HepG2 (cell line): Measurements from ENCODE around the gene CNPPD1. TPM values are rescaled to one million over a fixed set of nuclear protein-coding genes. Genes with fewer than 3 reads are reported as not detected.
A peak's percentile ranks its signal among the peaks of the same experiment; 100 is the strongest.

Experiments used
- ATAC-seq: fragments of 200-7000 bp; cut with Tn5 transposase; 3 replicates; pipeline ENCODE4 v1.9.1; 2020; ENCODE audit warnings: mild to moderate bottlenecking, moderate library complexity
- Bru-seq: library from RNA; stranded (reverse); fragments of 400-500 nt; gene quantifications from one replicate; lab custom pipeline; 2021; lab: Mats Ljungman, UMichigan
- BruChase-seq, 2 experiments: library from RNA; stranded (reverse); fragments of 400-500 nt; gene quantifications; one replicate each; lab custom pipeline; 2021; lab: Mats Ljungman, UMichigan
- BruUV-seq: library from RNA; stranded (reverse); fragments of 400-500 nt; replicated peaks from 2 replicates; lab custom pipeline; 2021; lab: Mats Ljungman, UMichigan
- CTCF ChIA-PET: fragments of 300-600 bp; formaldehyde crosslinking; extraction: SDS; loops from one replicate; lab custom pipeline; 2021; ENCODE audit warnings: low total read pairs, inconsistent platforms, low intra/inter-chr PET ratio; lab: Yijun Ruan, JAX
- POLR2A ChIA-PET: fragments of 350-600 bp; sonication (Branson Sonifier 250); formaldehyde crosslinking; loops from one replicate; lab custom pipeline; 2020; ENCODE audit warnings: antibody characterized with exemption, inconsistent platforms; lab: Yijun Ruan, JAX
- DNase-seq: peaks from one replicate; pipeline ENCODE4 v3.0.0-alpha.2; 2015; ENCODE audit warnings: low spot score
- FAIRE-seq: peaks from 3 replicates; lab custom pipeline; 2011; peaks lifted over from hg19 to GRCh38; lab: Jason Lieb, UNC
- H2AFZ ChIP-seq: one replicate; pipeline ENCODE4 v1.6.1; 2011; ENCODE audit warnings: low read length, inconsistent platforms
- H3K27ac ChIP-seq: fragments of 300-600 bp; 3 replicates; pipeline ENCODE4 v1.8.0; 2011; ENCODE audit warnings: mixed run types, mild to moderate bottlenecking, mixed read lengths, low read length, inconsistent platforms; ENCODE audit not compliant: insufficient read depth; ENCODE audit errors: extremely low read length
- H3K27me3 ChIP-seq, 2 experiments: fragments of 200-600 bp in 1 of 2; 2 replicates in 1 of 2; 3 replicates in 1 of 2; pipeline versions ENCODE4 v1.6.0 to v1.8.0; 2011; ENCODE audit warnings: low read length in 2 of 2, mild to moderate bottlenecking in 2 of 2, moderate library complexity in 2 of 2, inconsistent platforms in 1 of 2; ENCODE audit not compliant: insufficient read depth in 2 of 2, control insufficient read depth in 1 of 2
- H3K36me3 ChIP-seq, 2 experiments: fragments of 200-600 bp in 1 of 2; replicated peaks in 1 of 2; 2 replicates in 1 of 2; 3 replicates in 1 of 2; pipeline versions ENCODE4 v1.5.1 to v1.8.0; 2011; ENCODE audit warnings: low read length in 2 of 2, inconsistent platforms in 1 of 2; ENCODE audit not compliant: insufficient read depth in 2 of 2, control insufficient read depth in 1 of 2
- H3K4me1 ChIP-seq: 2 replicates; pipeline ENCODE4 v1.5.1; 2012; ENCODE audit warnings: low read length, inconsistent platforms; ENCODE audit not compliant: insufficient read depth
- H3K4me2 ChIP-seq: 2 replicates; pipeline ENCODE4 v1.6.0; 2011; ENCODE audit warnings: low read depth, low read length, inconsistent platforms
- H3K4me3 ChIP-seq, 3 experiments: fragments of 200-600 bp in 1 of 3; sonication (generic), shearing (Covaris generic) in 1 of 3; replicated peaks in 1 of 3; 2 replicates each; pipeline ENCODE4 v1.5.1; 2011 to 2016; ENCODE audit warnings: low read length in 3 of 3, inconsistent platforms in 2 of 3, low read depth in 2 of 3, mild to moderate bottlenecking in 2 of 3, control low read depth in 1 of 3, mixed read lengths in 1 of 3; ENCODE audit not compliant: insufficient read depth in 1 of 3
- H3K79me2 ChIP-seq: one replicate; pipeline ENCODE4 v1.6.1; 2011; ENCODE audit warnings: low read length, inconsistent platforms; ENCODE audit not compliant: insufficient read depth
- H3K9ac ChIP-seq: 2 replicates; pipeline ENCODE4 v1.6.0; 2011; ENCODE audit warnings: mild to moderate bottlenecking, low read depth, low read length, inconsistent platforms; ENCODE audit not compliant: insufficient read depth
- H3K9me3 ChIP-seq: 2 replicates; pipeline ENCODE4 v1.5.1; 2012; ENCODE audit warnings: mild to moderate bottlenecking, low read length
- H4K20me1 ChIP-seq: 2 replicates; pipeline ENCODE4 v1.6.0; 2011; ENCODE audit warnings: inconsistent platforms, mild to moderate bottlenecking, low read length, moderate library complexity; ENCODE audit not compliant: insufficient read depth
- BRD4 ChIP-seq: sonication (generic); formaldehyde crosslinking; IDR thresholded peaks from 2 replicates; pipeline ENCODE4 v1.4.0; 2020; ENCODE audit warnings: missing genetic modification reagents
- HNRNPK ChIP-seq: fragments of 200-400 bp; formaldehyde crosslinking; IDR thresholded peaks from 2 replicates; pipeline ENCODE4 v1.6.1; 2018; ENCODE audit warnings: low read length, low read depth, moderate library complexity, mild to moderate bottlenecking; ENCODE audit not compliant: poor library complexity, severe bottlenecking
- NCOA1 ChIP-seq: sonication (generic); formaldehyde crosslinking; IDR thresholded peaks from 2 replicates; pipeline ENCODE4 v1.9.0; 2021; ENCODE audit warnings: missing genetic modification reagents
- NFE2 ChIP-seq: sonication (generic); formaldehyde crosslinking; IDR thresholded peaks from 2 replicates; pipeline ENCODE4 v1.4.0; 2020; ENCODE audit warnings: missing genetic modification reagents
- NFIC ChIP-seq: IDR thresholded peaks from 2 replicates; pipeline ENCODE4 v1.6.1; 2012; ENCODE audit warnings: mild to moderate bottlenecking, low read length, inconsistent platforms
- SOX6 ChIP-seq, 2 experiments: fragments of 450-650 bp in 1 of 2; sonication (generic) in 1 of 2; formaldehyde crosslinking in 1 of 2; IDR thresholded peaks; 2 replicates each; pipeline versions ENCODE4 v1.4.0 to v1.6.1; 2017 to 2020; ENCODE audit warnings: antibody characterized with exemption in 1 of 2, mild to moderate bottlenecking in 1 of 2, missing genetic modification reagents in 1 of 2
- ZNF20 ChIP-seq: sonication (generic); formaldehyde crosslinking; IDR thresholded peaks from 2 replicates; pipeline ENCODE4 v1.4.0; 2020; ENCODE audit warnings: mild to moderate bottlenecking, moderate library complexity, missing genetic modification reagents
- ZNF644 ChIP-seq: IDR thresholded peaks from 2 replicates; pipeline ENCODE4 v1.6.1; 2016; ENCODE audit warnings: low read depth
- ZNF747 ChIP-seq: sonication (generic); formaldehyde crosslinking; IDR thresholded peaks from 2 replicates; pipeline ENCODE4 v1.8.1; 2023; ENCODE audit warnings: missing genetic modification reagents, mild to moderate bottlenecking, borderline replicate concordance
- ZNF761 ChIP-seq: sonication (generic); formaldehyde crosslinking; conservative IDR thresholded peaks from 2 replicates; pipeline ENCODE4 v1.4.0; 2020; ENCODE audit warnings: mild to moderate bottlenecking, missing genetic modification reagents
- WGBS: methylation state at CpG from one replicate; pipeline ENCODE4 v1.1.6; 2017; ENCODE audit warnings: low lambda C conversion rate; 5-methylcytosine and 5-hydroxymethylcytosine counted together
- in situ Hi-C: cut with HindIII; loops from 2 replicates; pipeline ENCODE4 v1.10.0; 2017; ENCODE audit warnings: low pct_unique_long_range_greater_than_20kb; ENCODE audit not compliant: extremely low pct_ligation_motif_present
- intact Hi-C: fragments of 100-400 bp; cut with micrococcal nuclease; formaldehyde crosslinking; loops from one replicate; pipeline ENCODE4 v1.10.0; 2022; ENCODE audit not compliant: unreplicated experiment
- long read RNA-seq, 2 experiments: library from RNA in 1 of 2; library from polyadenylated mRNA in 1 of 2; stranded (forward) in 1 of 2; unstranded in 1 of 2; transcript quantifications; one replicate each; pipeline ENCODE4 v2.0.0, GENCODE V29; 2019 to 2022
- polyA minus RNA-seq, 3 experiments: library from RNA; depleted of rRNA, polyadenylated mRNA; stranded (reverse); fragments of >200 nt; gene quantifications; 2 replicates each; pipeline ENCODE4 v1.2.3, GENCODE V29; 2011; ENCODE audit warnings: low replicate concordance in 1 of 3
- polyA plus RNA-seq, 8 experiments: library from polyadenylated mRNA; depleted of rRNA in 3 of 8; stranded (reverse) in 7 of 8; unstranded in 1 of 8; fragments of >200 nt; fragmentation: Illumina TruSeq in 4 of 8; extraction: Trizol in 4 of 8; gene quantifications; 2 replicates each; pipeline versions ENCODE4 v1.2.1 to v1.2.3, GENCODE V29; 2011 to 2016; ENCODE audit warnings: low read depth in 4 of 8, missing spikeins in 1 of 8, mixed read lengths in 1 of 8; ENCODE audit not compliant: insufficient read depth in 1 of 8
- total RNA-seq, 5 experiments: library from RNA; depleted of rRNA; stranded (reverse); fragments of >200 nt; fragmentation: Illumina TruSeq; extraction: Trizol; gene quantifications; 2 replicates each; pipeline ENCODE4 v1.2.3, GENCODE V29; 2016; ENCODE audit warnings: low read depth in 1 of 5
- TF ChIP-seq, protein P1 (sequence below): sonication (generic); formaldehyde crosslinking; IDR thresholded peaks from 2 replicates; pipeline ENCODE4 v1.4.0; 2020; ENCODE audit warnings: mild to moderate bottlenecking, missing genetic modification reagents
- TF ChIP-seq, protein P2 (sequence below): sonication (generic); formaldehyde crosslinking; IDR thresholded peaks from 2 replicates; pipeline ENCODE4 v1.5.0; 2020; ENCODE audit warnings: mild to moderate bottlenecking, missing genetic modification reagents

Gene CNPPD1
- 24.8 and 35.5 TPM in 2 replicates for total RNA-seq (2016; rRNA removed; fragmentation: Illumina TruSeq; extraction: Trizol)
- 5.6 and 5.7 TPM in 2 replicates for total RNA-seq (2016; cell fraction: cytosol; rRNA removed; fragmentation: Illumina TruSeq; extraction: Trizol; ENCODE audit: low read depth)
- 24.2 and 37.7 TPM in 2 replicates for total RNA-seq (2016; cell fraction: insoluble cytoplasmic fraction; rRNA removed; fragmentation: Illumina TruSeq; extraction: Trizol)
- 10.3 and 10.6 TPM in 2 replicates for total RNA-seq (2016; cell fraction: membrane; rRNA removed; fragmentation: Illumina TruSeq; extraction: Trizol)
- total RNA-seq (2016; cell fraction: nucleus; rRNA removed; fragmentation: Illumina TruSeq; extraction: Trizol) = 27.6 TPM in 2 replicates
- 49.4 and 60.7 TPM in 2 replicates for polyA plus RNA-seq (2011; rRNA removed)
- polyA plus RNA-seq (2011; cell fraction: cytosol; rRNA removed) = 45.0 and 48.2 TPM in 2 replicates
- polyA plus RNA-seq (2011; cell fraction: nucleus; rRNA removed) = 83.0 and 83.9 TPM in 2 replicates
- 34.1 and 38.6 TPM in 2 replicates for polyA plus RNA-seq (2012)
- 5.2 and 5.3 TPM in 2 replicates for polyA plus RNA-seq (2016; cell fraction: cytosol; fragmentation: Illumina TruSeq; extraction: Trizol; ENCODE audit: low read depth)
- 27.2 and 31.3 TPM in 2 replicates for polyA plus RNA-seq (2016; cell fraction: insoluble cytoplasmic fraction; fragmentation: Illumina TruSeq; extraction: Trizol; ENCODE audit: low read depth)
- 8.6 and 9.8 TPM in 2 replicates for polyA plus RNA-seq (2016; cell fraction: membrane; fragmentation: Illumina TruSeq; extraction: Trizol; ENCODE audit: low read depth)
- polyA plus RNA-seq (2016; cell fraction: nucleus; fragmentation: Illumina TruSeq; extraction: Trizol; ENCODE audit: insufficient read depth, low read depth) = 62.0 and 62.4 TPM in 2 replicates
- polyA minus RNA-seq (2011; rRNA and poly(A)+ RNA removed; ENCODE audit: low replicate concordance) = 12.3 and 51.1 TPM in 2 replicates
- polyA minus RNA-seq (2011; cell fraction: cytosol; rRNA and poly(A)+ RNA removed) = 13.9 and 15.4 TPM in 2 replicates
- polyA minus RNA-seq (2011; cell fraction: nucleus; rRNA and poly(A)+ RNA removed) = 14.2 and 14.8 TPM in 2 replicates
- Bru-seq, nascent RNA = percentile 75 among the genes with signal in this experiment
- BruChase-seq, experiment 1, labeled RNA remaining after a 6-hour chase = percentile 91 among the genes with signal in this experiment
- percentile 83 among the genes with signal in this experiment for BruChase-seq, experiment 2, labeled RNA remaining after a 2-hour chase
- long read RNA-seq, experiment 1, transcript CNPPD1-201 (8 exons, 2,060 nt) = major isoform, 44 of 67 reads
- long read RNA-seq, experiment 1, partial matches to known transcripts = 5 of 67 reads
- long read RNA-seq, experiment 1, other reads (novel, unspliced or antisense) = 16 of 67 reads
- long read RNA-seq, experiment 2, transcript CNPPD1-201 (8 exons, 2,060 nt) = major isoform, 77 of 146 reads
- long read RNA-seq, experiment 2, partial matches to known transcripts = 6 of 146 reads
- long read RNA-seq, experiment 2, other reads (novel, unspliced or antisense) = 59 of 146 reads

DNA sequence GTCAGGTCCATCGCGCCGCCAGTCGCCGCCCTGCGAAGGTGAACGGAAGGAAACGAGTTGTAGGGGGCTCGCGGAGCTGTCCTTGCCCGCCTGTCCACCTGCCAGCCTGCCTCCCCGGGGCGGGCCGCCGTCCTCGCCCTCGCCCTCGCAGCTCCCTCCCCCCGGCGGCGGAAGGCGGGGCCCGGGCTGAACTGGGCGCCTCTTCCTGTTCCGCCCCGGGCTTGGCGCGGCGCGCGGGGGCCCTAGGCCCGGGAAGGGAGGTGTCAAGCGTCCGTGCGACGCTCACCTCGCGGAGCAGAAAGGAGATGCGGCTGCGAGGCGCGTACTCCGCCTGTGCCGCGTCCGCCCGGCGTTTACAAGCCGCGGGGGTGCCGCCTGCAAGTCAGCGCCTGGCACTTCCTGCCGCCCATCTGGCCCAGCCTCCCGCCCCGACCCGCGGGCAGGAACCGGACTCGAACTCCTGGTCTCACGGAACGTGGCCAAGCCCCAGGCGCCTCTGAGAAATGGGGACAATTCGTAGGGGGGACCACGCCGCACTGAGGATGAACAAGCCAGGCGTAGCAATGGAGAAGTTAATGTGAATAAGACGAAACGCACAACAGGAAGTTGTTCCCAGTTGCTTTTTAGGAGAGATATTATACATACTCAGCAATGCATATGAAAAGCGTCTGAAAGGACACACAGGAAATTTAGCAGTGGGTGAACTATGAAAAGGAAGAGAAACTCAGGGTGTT is at the start of gene CNPPD1:
CNPPD1 (minus strand) TSS at position 108 of the 734 bp plus-strand sequence; CDS start at position 11, 97 bp downstream.
- Histone ChIP-seq H4K20me1 (no peaks in the 10 kb centered on the region), H3K4me3 (peak within 1 kb of the TSS; percentile 62 to 79 (median 72)), H3K9ac (peak within 1 kb of the TSS; percentile 82), H3K9me3 (no peaks in the 10 kb centered on the region), H2AFZ (no peak within 1 kb of the TSS), H3K4me2 (peak within 1 kb of the TSS; percentile 100), H3K27ac (peak within 1 kb of the TSS; percentile 90), H3K27me3 (no peaks in the 10 kb centered on the region; a peak in 1 of 5 replicates), H3K79me2 (peaks cover 26% of the 10 kb centered on the region), H3K4me1 (peaks cover 37% of the 10 kb centered on the region), H3K36me3 (peaks cover 29 to 49% of the 10 kb centered on the region in 2 experiments)
- FAIRE-seq (peak; percentile 40), DNase-seq (peak; percentile 82), ATAC-seq (peak; percentile 87)
- in situ Hi-C loops (no loop called here), intact Hi-C loops (loop anchor here (1.0 to 2.0 kb wide), 4 partner anchors 17 to 122 kb away; partner anchors contain the start of genes ABCB6 and NHEJ1)
- POLR2A ChIA-PET = interaction anchor here (0.7 to 10.4 kb wide), 31 partner anchors 8 to 518 kb away, joined by 3 to 227 read pairs (median 11); partner anchors contain the start of genes ABCB6, ANKZF1, ATG9A and BCS1L
- CTCF ChIA-PET = no interaction called here
- BruUV-seq = TSS peak; percentile 28
- under 1% methylated on average over 42 of the region's 69 CpGs for WGBS
- TF ChIP-seq ZNF761 (CRISPR knock-in tag) (peak; percentile 96), ZNF20 (CRISPR knock-in tag) (no peak), ZNF644 (CRISPR knock-in tag) (no peak), HNRNPK (peak; percentile 80), NFE2 (CRISPR knock-in tag) (no peak), BRD4 (CRISPR knock-in tag) (peak; percentile 79; the same call in 1 of the 2 replicates), NCOA1 (CRISPR knock-in tag) (peak; percentile 98), SOX6 (IDR thresholded peaks at IDR 0.05) (no peak), SOX6 (CRISPR knock-in tag; IDR thresholded peaks at IDR 0.05) (peak; percentile 51), NFIC (no peak), ZNF747 (CRISPR knock-in tag) (peak; percentile 90; the same call in 1 of the 2 replicates)
- TF ChIP-seq, protein P1, sequence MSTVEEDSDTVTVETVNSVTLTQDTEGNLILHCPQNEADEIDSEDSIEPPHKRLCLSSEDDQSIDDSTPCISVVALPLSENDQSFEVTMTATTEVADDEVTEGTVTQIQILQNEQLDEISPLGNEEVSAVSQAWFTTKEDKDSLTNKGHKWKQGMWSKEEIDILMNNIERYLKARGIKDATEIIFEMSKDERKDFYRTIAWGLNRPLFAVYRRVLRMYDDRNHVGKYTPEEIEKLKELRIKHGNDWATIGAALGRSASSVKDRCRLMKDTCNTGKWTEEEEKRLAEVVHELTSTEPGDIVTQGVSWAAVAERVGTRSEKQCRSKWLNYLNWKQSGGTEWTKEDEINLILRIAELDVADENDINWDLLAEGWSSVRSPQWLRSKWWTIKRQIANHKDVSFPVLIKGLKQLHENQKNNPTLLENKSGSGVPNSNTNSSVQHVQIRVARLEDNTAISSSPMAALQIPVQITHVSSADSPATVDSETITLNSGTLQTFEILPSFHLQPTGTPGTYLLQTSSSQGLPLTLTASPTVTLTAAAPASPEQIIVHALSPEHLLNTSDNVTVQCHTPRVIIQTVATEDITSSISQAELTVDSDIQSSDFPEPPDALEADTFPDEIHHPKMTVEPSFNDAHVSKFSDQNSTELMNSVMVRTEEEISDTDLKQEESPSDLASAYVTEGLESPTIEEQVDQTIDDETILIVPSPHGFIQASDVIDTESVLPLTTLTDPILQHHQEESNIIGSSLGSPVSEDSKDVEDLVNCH (CRISPR knock-in tag) = peak; percentile 63; the same call in 1 of the 2 replicates
- TF ChIP-seq, protein P2, sequence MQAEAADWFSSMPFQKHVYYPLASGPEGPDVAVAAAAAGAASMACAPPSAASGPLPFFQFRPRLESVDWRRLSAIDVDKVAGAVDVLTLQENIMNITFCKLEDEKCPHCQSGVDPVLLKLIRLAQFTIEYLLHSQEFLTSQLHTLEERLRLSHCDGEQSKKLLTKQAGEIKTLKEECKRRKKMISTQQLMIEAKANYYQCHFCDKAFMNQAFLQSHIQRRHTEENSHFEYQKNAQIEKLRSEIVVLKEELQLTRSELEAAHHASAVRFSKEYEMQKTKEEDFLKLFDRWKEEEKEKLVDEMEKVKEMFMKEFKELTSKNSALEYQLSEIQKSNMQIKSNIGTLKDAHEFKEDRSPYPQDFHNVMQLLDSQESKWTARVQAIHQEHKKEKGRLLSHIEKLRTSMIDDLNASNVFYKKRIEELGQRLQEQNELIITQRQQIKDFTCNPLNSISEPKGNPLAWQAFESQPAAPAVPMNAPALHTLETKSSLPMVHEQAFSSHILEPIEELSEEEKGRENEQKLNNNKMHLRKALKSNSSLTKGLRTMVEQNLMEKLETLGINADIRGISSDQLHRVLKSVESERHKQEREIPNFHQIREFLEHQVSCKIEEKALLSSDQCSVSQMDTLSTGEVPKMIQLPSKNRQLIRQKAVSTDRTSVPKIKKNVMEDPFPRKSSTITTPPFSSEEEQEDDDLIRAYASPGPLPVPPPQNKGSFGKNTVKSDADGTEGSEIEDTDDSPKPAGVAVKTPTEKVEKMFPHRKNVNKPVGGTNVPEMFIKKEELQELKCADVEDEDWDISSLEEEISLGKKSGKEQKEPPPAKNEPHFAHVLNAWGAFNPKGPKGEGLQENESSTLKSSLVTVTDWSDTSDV = peak; percentile 98
